Measurements from ENCODE around the gene GARS1. TPM values are rescaled to one million over a fixed set of nuclear protein-coding genes. Genes with fewer than 3 reads are reported as not detected.
"Not testable (repeated sequence)": the region's sequence is repeated elsewhere in the genome, so short reads cannot be mapped to it uniquely, and the experiment has no call there.

The GARS1 gene
- total RNA-seq, 1 donor from 2014 or later = 517 TPM

- TF ChIP-seq CTCF (IDR thresholded peaks at IDR 0.05; ENCODE audit: insufficient read depth, low read depth, low read length) = no peak
- TF ChIP-seq EZH2 (IDR thresholded peaks at IDR 0.05; ENCODE audit: insufficient read depth, low read length) = no peak
- FAIRE-seq (no peak), DNase-seq (ENCODE audit: low read depth) (no peak)
- Histone ChIP-seq H3K4me2 (ENCODE audit: low read length) (no peak overlapping the region), H2AFZ (ENCODE audit: low read depth, low read length) (no peak overlapping the region), H3K27ac (ENCODE audit: low read depth, low read length) (no peak overlapping the region), H3K27me3 (ENCODE audit: insufficient read depth, low read length) (no peaks in the 10 kb centered on the region), H3K4me3 (ENCODE audit: insufficient read depth, low read depth, low read length) (no peak overlapping the region), H3K36me3 (ENCODE audit: insufficient read depth, low read length) (peaks cover 63% of the 10 kb centered on the region), H3K9me3 (ENCODE audit: insufficient read depth, low read depth, low read length) (no peaks in the 10 kb centered on the region), H4K20me1 (ENCODE audit: insufficient read depth, low read length) (peaks cover 56% of the 10 kb centered on the region), H3K79me2 (ENCODE audit: insufficient read depth, low read length) (peaks cover 32% of the 10 kb centered on the region), H3K4me1 (ENCODE audit: insufficient read depth, low read length) (no peaks in the 10 kb centered on the region), H3K9ac (ENCODE audit: low read length) (no peak overlapping the region)
- Mint-ChIP-seq H3K36me3 (ENCODE audit: low read depth, unreplicated experiment) (peaks cover 17% of the 10 kb centered on the region), H3K4me1 (ENCODE audit: low read depth, unreplicated experiment) (peaks cover 5% of the 10 kb centered on the region), H3K4me3 (ENCODE audit: unreplicated experiment) (no peak overlapping the region), H3K9me3 (ENCODE audit: unreplicated experiment) (no peaks in the 10 kb centered on the region), H3K27me3 (ENCODE audit: low read depth, unreplicated experiment) (no peaks in the 10 kb centered on the region), H3K27ac (ENCODE audit: unreplicated experiment) (no peak overlapping the region)
These were observed 40.0 kb downstream of the GARS1 start for GRCh38 chr7:30634634-30635201.

- Mint-ChIP-seq H3K9me3 (ENCODE audit: unreplicated experiment) (no peaks in the 10 kb centered on the region), H3K27ac (ENCODE audit: unreplicated experiment) (no peak overlapping the region), H3K4me1 (ENCODE audit: low read depth, unreplicated experiment) (peaks cover 5% of the 10 kb centered on the region), H3K4me3 (ENCODE audit: unreplicated experiment) (no peak overlapping the region), H3K36me3 (ENCODE audit: low read depth, unreplicated experiment) (peaks cover 17% of the 10 kb centered on the region), H3K27me3 (ENCODE audit: low read depth, unreplicated experiment) (no peaks in the 10 kb centered on the region)
- H3K4me1 ChIP-seq (ENCODE audit: insufficient read depth, low read length) = no peaks in the 10 kb centered on the region
- no peak overlapping the region for H2AFZ ChIP-seq (ENCODE audit: low read depth, low read length)
- H3K36me3 ChIP-seq (ENCODE audit: insufficient read depth, low read length) = peaks cover 54% of the 10 kb centered on the region
- no peak overlapping the region for H3K4me3 ChIP-seq (ENCODE audit: insufficient read depth, low read depth, low read length)
- H4K20me1 ChIP-seq (ENCODE audit: insufficient read depth, low read length) = peaks cover 49% of the 10 kb centered on the region
- DNase-seq (ENCODE audit: low read depth) (no peak), FAIRE-seq (no peak)
- H3K79me2 ChIP-seq (ENCODE audit: insufficient read depth, low read length) = peaks cover 28% of the 10 kb centered on the region
- H3K27me3 ChIP-seq (ENCODE audit: insufficient read depth, low read length) = no peaks in the 10 kb centered on the region
- H3K27ac ChIP-seq (ENCODE audit: low read depth, low read length) = no peak overlapping the region
- H3K9ac ChIP-seq (ENCODE audit: low read length) = no peak overlapping the region
- H3K4me2 ChIP-seq (ENCODE audit: low read length) = no peak overlapping the region
- no peaks in the 10 kb centered on the region for H3K9me3 ChIP-seq (ENCODE audit: insufficient read depth, low read depth, low read length)
- TF ChIP-seq EZH2 (IDR thresholded peaks at IDR 0.05; ENCODE audit: insufficient read depth, low read length) (no peak), CTCF (IDR thresholded peaks at IDR 0.05; ENCODE audit: insufficient read depth, low read depth, low read length) (no peak)
These were observed 41.1 kb downstream of the GARS1 start for GRCh38 chr7:30635798-30636197.

- peaks cover 26% of the 10 kb centered on the region for H3K36me3 Mint-ChIP-seq (ENCODE audit: low read depth, unreplicated experiment)
- not testable (repeated sequence) for H3K79me2 ChIP-seq (ENCODE audit: insufficient read depth, low read length); H3K9me3 Mint-ChIP-seq (ENCODE audit: unreplicated experiment); H3K36me3 ChIP-seq (ENCODE audit: insufficient read depth, low read length); H3K27ac Mint-ChIP-seq (ENCODE audit: unreplicated experiment); H3K27me3 ChIP-seq (ENCODE audit: insufficient read depth, low read length); H3K4me3 Mint-ChIP-seq (ENCODE audit: unreplicated experiment); H3K27ac ChIP-seq (ENCODE audit: low read depth, low read length); FAIRE-seq; H3K4me1 ChIP-seq (ENCODE audit: insufficient read depth, low read length); H3K9me3 ChIP-seq (ENCODE audit: insufficient read depth, low read depth, low read length); H3K4me3 ChIP-seq (ENCODE audit: insufficient read depth, low read depth, low read length); H2AFZ ChIP-seq (ENCODE audit: low read depth, low read length); DNase-seq (ENCODE audit: low read depth); H3K4me1 Mint-ChIP-seq (ENCODE audit: low read depth, unreplicated experiment); H3K9ac ChIP-seq (ENCODE audit: low read length); H3K27me3 Mint-ChIP-seq (ENCODE audit: low read depth, unreplicated experiment); H3K4me2 ChIP-seq (ENCODE audit: low read length)
- H4K20me1 ChIP-seq (ENCODE audit: insufficient read depth, low read length) = peaks cover 22% of the 10 kb centered on the region
These were observed 47.6 kb downstream of the GARS1 start for GRCh38 chr7:30642322-30642721.
